AG04450 (cell line): ENCODE results near the gene TSPAN9. TPM values are rescaled to one million over a fixed set of nuclear protein-coding genes. Genes with fewer than 3 reads are reported as not detected.

ENCODE experiments used
- CTCF ChIA-PET: fragments of 300-600, 350-600 bp; formaldehyde crosslinking; extraction: SDS; loops from one replicate; lab custom pipeline; 2022; ENCODE audit warnings: antibody characterized with exemption, inconsistent platforms; lab: Charles Lee
- POLR2A ChIA-PET: fragments of 350-600 bp; formaldehyde crosslinking; extraction: SDS; loops from one replicate; lab custom pipeline; 2021; ENCODE audit warnings: antibody characterized with exemption, inconsistent platforms; lab: Yijun Ruan, JAX
- DNase-seq: peaks from one replicate; pipeline ENCODE4 v3.0.0-alpha.2; 2011; ENCODE audit warnings: low read depth, low spot score
- H3K27ac ChIP-seq: one replicate; pipeline ENCODE4 v1.5.1; 2012; ENCODE audit warnings: low read depth, low read length, control low read depth
- H3K27me3 ChIP-seq: one replicate; pipeline ENCODE4 v1.6.0; 2012; ENCODE audit warnings: low read length; ENCODE audit not compliant: control insufficient read depth, insufficient read depth
- H3K4me3 ChIP-seq: 2 replicates; pipeline ENCODE4 v1.5.1; 2011; ENCODE audit warnings: mild to moderate bottlenecking, low read depth, low read length, control low read depth
- H3K9me3 ChIP-seq: 2 replicates; pipeline ENCODE4 v1.5.1; 2012; ENCODE audit warnings: low read length; ENCODE audit not compliant: control insufficient read depth, insufficient read depth
- CTCF ChIP-seq: IDR thresholded peaks from 2 replicates; pipeline ENCODE4 v1.5.1; 2011; ENCODE audit warnings: low read depth, low read length, control low read depth, inconsistent platforms
- polyA plus RNA-seq: library from polyadenylated mRNA; depleted of rRNA; stranded (reverse); fragments of >200 nt; gene quantifications from 2 replicates; pipeline ENCODE4 v1.2.3, GENCODE V29; 2011

Gene TSPAN9
- polyA plus RNA-seq, 1 experiment, result 68.0 TPM

GRCh38 chr12:3046441-3047200, 30.6 kb upstream of the TSPAN9 start:
- CTCF ChIA-PET, result interaction anchor here (0.9 kb wide), 1 partner anchor 12 kb away, joined by 3 read pairs; no protein-coding TSS in a partner anchor

GRCh38 chr12:3047961-3048360, 29.2 kb upstream of the TSPAN9 start:
- no peak for DNase-seq
- H3K9me3 ChIP-seq, result no peaks in the 10 kb centered on the region
- H3K4me3 ChIP-seq, result no peak overlapping the region
- no peak overlapping the region for H3K27ac ChIP-seq
- ChIA-PET CTCF (no interaction called here), POLR2A (no interaction called here)
- TF ChIP-seq CTCF, result no peak
- peaks cover 2% of the 10 kb centered on the region for H3K27me3 ChIP-seq

More at GRCh38 chr12:3046441-3047200, 30.6 kb upstream of the TSPAN9 start:
- Histone ChIP-seq H3K4me3 (no peak overlapping the region), H3K27me3 (peaks cover 2% of the 10 kb centered on the region), H3K27ac (no peak overlapping the region), H3K9me3 (no peaks in the 10 kb centered on the region)
- DNase-seq, result no peak
- POLR2A ChIA-PET, result no interaction called here
- TF ChIP-seq CTCF, result no peak

GRCh38 chr12:3048540-3048939, 28.6 kb upstream of the TSPAN9 start:
- no peak for TF ChIP-seq CTCF
- Histone ChIP-seq H3K27ac (no peak overlapping the region), H3K4me3 (no peak overlapping the region), H3K27me3 (peaks cover 2% of the 10 kb centered on the region), H3K9me3 (no peaks in the 10 kb centered on the region)
- ChIA-PET CTCF (interaction anchor here (1.1 kb wide), 1 partner anchor 25 kb away, joined by 3 read pairs; no protein-coding TSS in a partner anchor), POLR2A (no interaction called here)
- no peak for DNase-seq

GRCh38 chr12:3049176-3049575, 28.0 kb upstream of the TSPAN9 start:
- Histone ChIP-seq H3K27me3 (peaks cover 2% of the 10 kb centered on the region), H3K27ac (no peak overlapping the region), H3K4me3 (no peak overlapping the region), H3K9me3 (no peaks in the 10 kb centered on the region)
- no peak for DNase-seq
- ChIA-PET CTCF (interaction anchor here (1.1 kb wide), 1 partner anchor 24 kb away, joined by 3 read pairs; no protein-coding TSS in a partner anchor), POLR2A (no interaction called here)
- TF ChIP-seq CTCF, result no peak

GRCh38 chr12:3049611-3050249, 27.4 kb upstream of the TSPAN9 start:
- Histone ChIP-seq H3K27ac (no peak overlapping the region), H3K4me3 (no peak overlapping the region), H3K27me3 (peaks cover 2% of the 10 kb centered on the region), H3K9me3 (no peaks in the 10 kb centered on the region)
- POLR2A ChIA-PET, result no interaction called here
- DNase-seq, result no peak
- TF ChIP-seq CTCF, result no peak
- CTCF ChIA-PET, result interaction anchor here (1.1 to 1.4 kb wide), 2 partner anchors 8 to 24 kb away, joined by 4 to 8 read pairs; no protein-coding TSS in a partner anchor
